Prostate gland (tissue), 2 donors: ENCODE results near the gene FAS. TPM values are rescaled to one million over a fixed set of nuclear protein-coding genes. Genes with fewer than 3 reads are reported as not detected.

Source experiments
- DNase-seq: peaks from one replicate; pipeline ENCODE4 v3.0.0-alpha.2; 2019; ENCODE audit warnings: low spot score
- H3K27ac ChIP-seq, 2 donors: fragments of 200-600 bp; sonication (generic); 2 replicates each; pipeline ENCODE4 v1.5.1; 2017 to 2019
- H3K27me3 ChIP-seq: fragments of 200-600 bp; sonication (generic); replicated peaks from 2 replicates; pipeline ENCODE4 v1.5.1; 2019; ENCODE audit not compliant: insufficient read depth
- H3K36me3 ChIP-seq, 2 donors: fragments of 200-600 bp; sonication (generic); 1 replicate in 1 of 2; 2 replicates in 1 of 2; pipeline versions ENCODE4 v1.5.1 to v1.8.1; 2017 to 2019
- H3K4me1 ChIP-seq: fragments of 200-600 bp; sonication (generic); replicated peaks from 2 replicates; pipeline ENCODE4 v1.5.1; 2019
- H3K4me3 ChIP-seq, 2 donors: fragments of 200-600 bp; sonication (generic); 2 replicates each; pipeline ENCODE4 v1.5.1; 2017 to 2019
- H3K9me3 ChIP-seq: fragments of 200-600 bp; sonication (generic); 2 replicates; pipeline ENCODE4 v1.5.1; 2017
- CTCF ChIP-seq, 4 experiments: fragments of 200-600 bp in 2 of 4; fragments of 450-650 bp in 2 of 4; sonication (generic) in 2 of 4; IDR thresholded peaks; 1 replicate in 3 of 4; 2 replicates in 1 of 4; pipeline ENCODE4 v1.5.1; 2016 to 2019; ENCODE audit warnings: antibody characterized with exemption in 4 of 4, mild to moderate bottlenecking in 2 of 4, moderate library complexity in 2 of 4
- POLR2A ChIP-seq: fragments of 450-650 bp; IDR thresholded peaks from one replicate; pipeline ENCODE4 v1.6.1; 2016; ENCODE audit warnings: antibody characterized with exemption, mild to moderate bottlenecking
- POLR2AphosphoS5 ChIP-seq: sonication (generic); formaldehyde crosslinking; IDR thresholded peaks from one replicate; pipeline ENCODE4 v1.6.1; 2017; ENCODE audit warnings: antibody characterized with exemption
- WGBS: methylation state at CpG from one replicate; pipeline ENCODE4 v1.1.5; 2018; 5-methylcytosine and 5-hydroxymethylcytosine counted together
- intact Hi-C: fragments of 100-400 bp; cut with DNase I; formaldehyde crosslinking; loops from one replicate; pipeline ENCODE4 v1.14.2; 2022
- total RNA-seq, 2 donors: library from RNA; depleted of rRNA; stranded (reverse); fragments of >200 nt; gene quantifications; one replicate each; pipeline ENCODE4 v1.1.0, GENCODE V29; 2016

The FAS gene
- total RNA-seq, 2 donors from 2014 or later: 13.7 to 17.7 TPM

- Histone ChIP-seq H3K4me1 (no peaks in the 10 kb centered on the region), H3K27me3 (no peaks in the 10 kb centered on the region), H3K27ac (peak overlapping the region; percentile 46 to 58), H3K9me3 (no peaks in the 10 kb centered on the region), H3K4me3 (no peak overlapping the region), H3K36me3 (no peaks in the 10 kb centered on the region)
- 79% methylated on average over 5 of the region's 5 CpGs for WGBS
- DNase-seq: no peak
- intact Hi-C loops: no loop called here
- TF ChIP-seq POLR2AphosphoS5: no peak
These were observed 9.2 kb upstream of the FAS start for GRCh38 chr10:88981435-88981834.

GRCh38 chr10:88982366-88982765 is 8.2 kb upstream of the FAS start:
- Histone ChIP-seq H3K36me3 (no peaks in the 10 kb centered on the region), H3K4me1 (no peaks in the 10 kb centered on the region), H3K9me3 (no peaks in the 10 kb centered on the region), H3K27ac (peak overlapping the region; percentile 58 to 64), H3K27me3 (no peaks in the 10 kb centered on the region), H3K4me3 (no peak overlapping the region)
- TF ChIP-seq CTCF (IDR thresholded peaks at IDR 0.05) (no peak), POLR2A (no peak), POLR2AphosphoS5 (no peak)
- 63% methylated on average over 2 of the region's 2 CpGs for WGBS
- DNase-seq: no peak
- intact Hi-C loops: no loop called here

GRCh38 chr10:88983206-88983605 is 7.4 kb upstream of the FAS start:
- DNase-seq: no peak

GRCh38 chr10:88983939-88984338 is 6.7 kb upstream of the FAS start:
- no peaks in the 10 kb centered on the region for H3K27me3 ChIP-seq
- H3K4me1 ChIP-seq: no peaks in the 10 kb centered on the region
- TF ChIP-seq POLR2A (no peak), CTCF (IDR thresholded peaks at IDR 0.05) (no peak), POLR2AphosphoS5 (no peak)
- 22% methylated on average over 1 of the region's 1 CpG for WGBS
- no peak overlapping the region for H3K4me3 ChIP-seq
- H3K27ac ChIP-seq: peak overlapping the region in 1 of 2 donors; percentile 21
- intact Hi-C loops: no loop called here
- H3K36me3 ChIP-seq: no peaks in the 10 kb centered on the region
- no peaks in the 10 kb centered on the region for H3K9me3 ChIP-seq
- DNase-seq: no peak

More at GRCh38 chr10:88983206-88983605, 7.4 kb upstream of the FAS start:
- Histone ChIP-seq H3K36me3 (no peaks in the 10 kb centered on the region), H3K27ac (peak overlapping the region; percentile 58 to 64), H3K4me1 (no peaks in the 10 kb centered on the region), H3K9me3 (no peaks in the 10 kb centered on the region), H3K27me3 (no peaks in the 10 kb centered on the region), H3K4me3 (no peak overlapping the region)
- TF ChIP-seq POLR2AphosphoS5 (no peak), POLR2A (no peak), CTCF (IDR thresholded peaks at IDR 0.05) (no peak)
- intact Hi-C loops: no loop called here
- 27% methylated on average over 2 of the region's 2 CpGs for whole genome bisulfite sequencing

GRCh38 chr10:88984525-88984924 is 6.1 kb upstream of the FAS start:
- Histone ChIP-seq H3K27me3 (no peaks in the 10 kb centered on the region), H3K4me1 (no peaks in the 10 kb centered on the region), H3K36me3 (no peaks in the 10 kb centered on the region), H3K4me3 (no peak overlapping the region), H3K9me3 (no peaks in the 10 kb centered on the region), H3K27ac (no peak overlapping the region)
- TF ChIP-seq POLR2A (no peak), POLR2AphosphoS5 (no peak), CTCF (IDR thresholded peaks at IDR 0.05) (no peak)
- no peak for DNase-seq
- intact Hi-C loops: no loop called here
